Measurements from ENCODE around the gene GGACT. TPM values are rescaled to one million over a fixed set of nuclear protein-coding genes. Genes with fewer than 3 reads are reported as not detected.
"Not testable (repeated sequence)": the region's sequence is repeated elsewhere in the genome, so short reads cannot be mapped to it uniquely, and the experiment has no call there.

GGACT gene
- polyA plus RNA-seq, 4 donors: 4.1 to 13.1 (median 4.8) TPM

- no peak overlapping the region for H3K27ac ChIP-seq (ENCODE audit: low read depth in 1 of 3, low read length in 2 of 3)
- FAIRE-seq (no peak), DNase-seq (no peak)
- 89 to 95% (median 94%) methylated on average over 9 of the region's 9 CpGs for WGBS, 3 donors
- no peaks in the 10 kb centered on the region for H3K4me1 ChIP-seq (ENCODE audit: control insufficient read depth in 3 of 3, insufficient read depth in 2 of 3, low read depth in 1 of 3, low read length in 2 of 3)
- H3K27me3 ChIP-seq (ENCODE audit: control insufficient read depth in 3 of 3, insufficient read depth in 3 of 3, low read length in 3 of 3): no peaks in the 10 kb centered on the region
- peaks cover 0 to 55% (median 2%) of the 10 kb centered on the region in 3 donors for H3K36me3 ChIP-seq (ENCODE audit: control insufficient read depth in 3 of 3, insufficient read depth in 2 of 3, low read depth in 1 of 3, low read length in 3 of 3)
- H3K4me3 ChIP-seq (ENCODE audit: low read depth in 1 of 3, low read length in 3 of 3): no peak overlapping the region
- H3K9me3 ChIP-seq (ENCODE audit: control insufficient read depth in 2 of 2, insufficient read depth in 1 of 2, low read depth in 1 of 2, low read length in 1 of 2): peaks cover 0 to 2% of the 10 kb centered on the region in 2 donors
Measured at GRCh38 chr13:100527644-100528043, 60.9 kb downstream of the GGACT start.

GRCh38 chr13:100526318-100527000, 62.1 kb downstream of the GGACT start:
- no peak for FAIRE-seq
- Histone ChIP-seq H3K9me3 (ENCODE audit: control insufficient read depth in 2 of 2, insufficient read depth in 1 of 2, low read depth in 1 of 2, low read length in 1 of 2) (no peaks in the 10 kb centered on the region), H3K27me3 (ENCODE audit: control insufficient read depth in 3 of 3, insufficient read depth in 3 of 3, low read length in 3 of 3) (no peaks in the 10 kb centered on the region), H3K4me1 (ENCODE audit: control insufficient read depth in 3 of 3, insufficient read depth in 2 of 3, low read depth in 1 of 3, low read length in 2 of 3) (no peaks in the 10 kb centered on the region), H3K4me3 (ENCODE audit: low read depth in 1 of 3, low read length in 3 of 3) (no peak overlapping the region), H3K27ac (ENCODE audit: low read depth in 1 of 3, low read length in 2 of 3) (no peak overlapping the region), H3K36me3 (ENCODE audit: control insufficient read depth in 3 of 3, insufficient read depth in 2 of 3, low read depth in 1 of 3, low read length in 3 of 3) (peaks cover 0 to 47% (median 2%) of the 10 kb centered on the region in 3 donors)
- DNase-seq: no peak
- WGBS, 3 donors: 91 to 95% (median 94%) methylated on average over 27 of the region's 27 CpGs

GRCh38 chr13:100525453-100526317, 62.9 kb downstream of the GGACT start:
- 89 to 91% (median 89%) methylated on average over 16 to 17 of the region's 17 CpGs for WGBS, 3 donors
- Histone ChIP-seq H3K9me3 (ENCODE audit: control insufficient read depth in 2 of 2, insufficient read depth in 1 of 2, low read depth in 1 of 2, low read length in 1 of 2) (no peaks in the 10 kb centered on the region), H3K27ac (ENCODE audit: low read depth in 1 of 3, low read length in 2 of 3) (no peak overlapping the region), H3K4me3 (ENCODE audit: low read depth in 1 of 3, low read length in 3 of 3) (no peak overlapping the region), H3K27me3 (ENCODE audit: control insufficient read depth in 3 of 3, insufficient read depth in 3 of 3, low read length in 3 of 3) (no peaks in the 10 kb centered on the region), H3K36me3 (ENCODE audit: control insufficient read depth in 3 of 3, insufficient read depth in 2 of 3, low read depth in 1 of 3, low read length in 3 of 3) (peaks cover 0 to 43% (median 2%) of the 10 kb centered on the region in 3 donors), H3K4me1 (ENCODE audit: control insufficient read depth in 3 of 3, insufficient read depth in 2 of 3, low read depth in 1 of 3, low read length in 2 of 3) (no peaks in the 10 kb centered on the region)
- FAIRE-seq (no peak), DNase-seq (no peak)

GRCh38 chr13:100524688-100525087, 63.9 kb downstream of the GGACT start:
- H3K27me3 ChIP-seq (ENCODE audit: control insufficient read depth in 3 of 3, insufficient read depth in 3 of 3, low read length in 3 of 3); DNase-seq; H3K27ac ChIP-seq (ENCODE audit: low read depth in 1 of 3, low read length in 2 of 3); FAIRE-seq; H3K9me3 ChIP-seq (ENCODE audit: control insufficient read depth in 2 of 2, insufficient read depth in 1 of 2, low read depth in 1 of 2, low read length in 1 of 2); H3K4me1 ChIP-seq (ENCODE audit: control insufficient read depth in 3 of 3, insufficient read depth in 2 of 3, low read depth in 1 of 3, low read length in 2 of 3); H3K4me3 ChIP-seq (ENCODE audit: low read depth in 1 of 3, low read length in 3 of 3): not testable (repeated sequence)
- peaks cover 0 to 39% (median 2%) of the 10 kb centered on the region in 3 donors for H3K36me3 ChIP-seq (ENCODE audit: control insufficient read depth in 3 of 3, insufficient read depth in 2 of 3, low read depth in 1 of 3, low read length in 3 of 3)
- WGBS, 3 donors: 92 to 95% (median 94%) methylated on average over 5 of the region's 5 CpGs

- H3K27me3 ChIP-seq (ENCODE audit: control insufficient read depth in 3 of 3, insufficient read depth in 3 of 3, low read length in 3 of 3): no peaks in the 10 kb centered on the region
- WGBS, 3 donors: 75 to 93% (median 80%) methylated on average over 8 of the region's 8 CpGs
- H3K36me3 ChIP-seq (ENCODE audit: control insufficient read depth in 3 of 3, insufficient read depth in 2 of 3, low read depth in 1 of 3, low read length in 3 of 3): peaks cover 0 to 38% (median 2%) of the 10 kb centered on the region in 3 donors
- H3K4me3 ChIP-seq (ENCODE audit: low read depth in 1 of 3, low read length in 3 of 3): no peak overlapping the region
- H3K27ac ChIP-seq (ENCODE audit: low read depth in 1 of 3, low read length in 2 of 3): no peak overlapping the region
- no peak for DNase-seq
- no peak for FAIRE-seq
- H3K4me1 ChIP-seq (ENCODE audit: control insufficient read depth in 3 of 3, insufficient read depth in 2 of 3, low read depth in 1 of 3, low read length in 2 of 3): no peaks in the 10 kb centered on the region
- H3K9me3 ChIP-seq (ENCODE audit: control insufficient read depth in 2 of 2, insufficient read depth in 1 of 2, low read depth in 1 of 2, low read length in 1 of 2): no peaks in the 10 kb centered on the region
Measured at GRCh38 chr13:100523981-100524386, 64.6 kb downstream of the GGACT start.

GRCh38 chr13:100523411-100523810, 65.2 kb downstream of the GGACT start:
- no peaks in the 10 kb centered on the region for H3K4me1 ChIP-seq (ENCODE audit: control insufficient read depth in 3 of 3, insufficient read depth in 2 of 3, low read depth in 1 of 3, low read length in 2 of 3)

GRCh38 chr13:100522618-100523309, 65.8 kb downstream of the GGACT start:
- DNase-seq: no peak
- no peak for FAIRE-seq
- no peaks in the 10 kb centered on the region for H3K9me3 ChIP-seq (ENCODE audit: control insufficient read depth in 2 of 2, insufficient read depth in 1 of 2, low read depth in 1 of 2, low read length in 1 of 2)
- 86 to 93% (median 88%) methylated on average over 9 of the region's 9 CpGs for WGBS, 3 donors
- H3K27ac ChIP-seq (ENCODE audit: low read depth in 1 of 3, low read length in 2 of 3): no peak overlapping the region
- H3K4me1 ChIP-seq (ENCODE audit: control insufficient read depth in 3 of 3, insufficient read depth in 2 of 3, low read depth in 1 of 3, low read length in 2 of 3): peaks cover 0 to 6% (median under 1%) of the 10 kb centered on the region in 3 donors
- H3K36me3 ChIP-seq (ENCODE audit: control insufficient read depth in 3 of 3, insufficient read depth in 2 of 3, low read depth in 1 of 3, low read length in 3 of 3): peaks cover 0 to 31% (median 2%) of the 10 kb centered on the region in 3 donors
- no peaks in the 10 kb centered on the region for H3K27me3 ChIP-seq (ENCODE audit: control insufficient read depth in 3 of 3, insufficient read depth in 3 of 3, low read length in 3 of 3)
- no peak overlapping the region for H3K4me3 ChIP-seq (ENCODE audit: low read depth in 1 of 3, low read length in 3 of 3)

More at GRCh38 chr13:100523411-100523810, 65.2 kb downstream of the GGACT start:
- Histone ChIP-seq H3K9me3 (ENCODE audit: control insufficient read depth in 2 of 2, insufficient read depth in 1 of 2, low read depth in 1 of 2, low read length in 1 of 2) (no peaks in the 10 kb centered on the region), H3K27ac (ENCODE audit: low read depth in 1 of 3, low read length in 2 of 3) (no peak overlapping the region), H3K4me3 (ENCODE audit: low read depth in 1 of 3, low read length in 3 of 3) (no peak overlapping the region), H3K36me3 (ENCODE audit: control insufficient read depth in 3 of 3, insufficient read depth in 2 of 3, low read depth in 1 of 3, low read length in 3 of 3) (peaks cover 0 to 32% (median 2%) of the 10 kb centered on the region in 3 donors), H3K27me3 (ENCODE audit: control insufficient read depth in 3 of 3, insufficient read depth in 3 of 3, low read length in 3 of 3) (no peaks in the 10 kb centered on the region)
- 35 to 86% (median 60%) methylated on average over 14 of the region's 14 CpGs for WGBS, 3 donors
- FAIRE-seq (no peak), DNase-seq (peak in 1 of 2 donors; percentile 42)
